Thyroid gland (tissue), 4 donors: ENCODE data around the gene KLHDC7A.

Source experiments
- POLR2A ChIP-seq, 2 donors: fragments of 450-650 bp; IDR thresholded peaks; one replicate each; pipeline ENCODE4 v1.6.1; 2017; ENCODE audit warnings: antibody characterized with exemption in 2 of 2, mild to moderate bottlenecking in 2 of 2, moderate library complexity in 1 of 2
- TF ChIP-seq, protein P1 (sequence below), 6 experiments: fragments of 200-600 bp in 3 of 6; fragments of 450-650 bp in 3 of 6; sonication (generic) in 3 of 6; IDR thresholded peaks; one replicate each; pipeline ENCODE4 v1.5.1; 2016 to 2019; ENCODE audit warnings: antibody characterized with exemption in 6 of 6, mild to moderate bottlenecking in 2 of 6, inconsistent platforms in 1 of 6, moderate library complexity in 1 of 6

DNA sequence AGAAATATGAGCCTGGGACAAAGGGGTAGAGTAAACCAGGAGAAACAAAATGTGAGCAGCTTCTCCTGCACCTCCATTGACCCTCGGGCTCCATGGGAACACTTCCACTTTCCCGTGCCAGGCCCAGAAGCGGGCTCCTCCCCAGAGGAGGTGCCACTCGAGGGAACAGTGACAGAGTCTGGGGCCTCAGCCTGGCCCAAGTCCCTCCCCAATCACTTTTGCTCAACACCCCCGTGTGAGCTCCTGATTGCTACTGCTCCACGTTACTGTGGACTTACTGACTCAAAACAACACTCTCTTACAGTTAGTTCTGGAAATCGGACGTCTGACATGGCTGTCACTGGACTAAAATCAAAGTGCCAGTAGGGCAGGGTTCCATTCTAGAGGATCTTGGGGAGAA lies 17.7 kb upstream of the KLHDC7A start:
- TF ChIP-seq, protein P1, sequence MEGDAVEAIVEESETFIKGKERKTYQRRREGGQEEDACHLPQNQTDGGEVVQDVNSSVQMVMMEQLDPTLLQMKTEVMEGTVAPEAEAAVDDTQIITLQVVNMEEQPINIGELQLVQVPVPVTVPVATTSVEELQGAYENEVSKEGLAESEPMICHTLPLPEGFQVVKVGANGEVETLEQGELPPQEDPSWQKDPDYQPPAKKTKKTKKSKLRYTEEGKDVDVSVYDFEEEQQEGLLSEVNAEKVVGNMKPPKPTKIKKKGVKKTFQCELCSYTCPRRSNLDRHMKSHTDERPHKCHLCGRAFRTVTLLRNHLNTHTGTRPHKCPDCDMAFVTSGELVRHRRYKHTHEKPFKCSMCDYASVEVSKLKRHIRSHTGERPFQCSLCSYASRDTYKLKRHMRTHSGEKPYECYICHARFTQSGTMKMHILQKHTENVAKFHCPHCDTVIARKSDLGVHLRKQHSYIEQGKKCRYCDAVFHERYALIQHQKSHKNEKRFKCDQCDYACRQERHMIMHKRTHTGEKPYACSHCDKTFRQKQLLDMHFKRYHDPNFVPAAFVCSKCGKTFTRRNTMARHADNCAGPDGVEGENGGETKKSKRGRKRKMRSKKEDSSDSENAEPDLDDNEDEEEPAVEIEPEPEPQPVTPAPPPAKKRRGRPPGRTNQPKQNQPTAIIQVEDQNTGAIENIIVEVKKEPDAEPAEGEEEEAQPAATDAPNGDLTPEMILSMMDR (IDR thresholded peaks at IDR 0.05), result no peak
- TF ChIP-seq POLR2A (IDR thresholded peaks at IDR 0.05), result no peak
